Nephron (organoid): ENCODE results near the gene FOXE1.

ENCODE experiments used
- H3K27ac Mint-ChIP-seq, 3 experiments: 2 replicates each; pipeline ENCODE4 v1.8.0; 2020; ENCODE audit warnings: mixed read lengths in 3 of 3, mild to moderate bottlenecking in 2 of 3, moderate library complexity in 1 of 3
- H3K27me3 Mint-ChIP-seq: 2 replicates; pipeline ENCODE4 v1.8.0; 2021; ENCODE audit warnings: low read depth, mild to moderate bottlenecking, moderate library complexity, mixed read lengths
- H3K36me3 Mint-ChIP-seq: 2 replicates; pipeline ENCODE4 v1.8.0; 2020; ENCODE audit warnings: low read depth, mixed read lengths
- H3K4me1 Mint-ChIP-seq: 2 replicates; pipeline ENCODE4 v1.8.0; 2020; ENCODE audit warnings: mixed read lengths
- H3K4me3 Mint-ChIP-seq, 3 experiments: 2 replicates each; pipeline ENCODE4 v1.8.0; 2020; ENCODE audit warnings: mild to moderate bottlenecking in 3 of 3, mixed read lengths in 3 of 3, moderate library complexity in 2 of 3
- H3K9me3 Mint-ChIP-seq: 2 replicates; pipeline ENCODE4 v1.8.0; 2020; ENCODE audit warnings: mixed read lengths
- CTCF ChIP-seq, 3 experiments: fragments of 200-600 bp; sonication (generic); IDR thresholded peaks; one replicate each; pipeline ENCODE4 v1.5.0; 2021; ENCODE audit warnings: antibody characterized with exemption in 3 of 3; ENCODE audit not compliant: unreplicated experiment in 3 of 3

The FOXE1 gene

GRCh38 chr9:97864396-97864795, 11.4 kb downstream of the FOXE1 start:
- no peak overlapping the region for H3K27ac Mint-ChIP-seq
- H3K36me3 Mint-ChIP-seq, result no peaks in the 10 kb centered on the region
- H3K9me3 Mint-ChIP-seq, result peaks cover 26% of the 10 kb centered on the region
- no peak for TF ChIP-seq CTCF (IDR thresholded peaks at IDR 0.05; ENCODE audit: unreplicated experiment in 3 of 3)
- no peaks in the 10 kb centered on the region for H3K4me1 Mint-ChIP-seq
- H3K27me3 Mint-ChIP-seq, result peaks cover 81% of the 10 kb centered on the region
- H3K4me3 Mint-ChIP-seq, result no peak overlapping the region

GRCh38 chr9:97866300-97866699, 13.3 kb downstream of the FOXE1 start:
- Mint-ChIP-seq H3K9me3 (peaks cover 26% of the 10 kb centered on the region), H3K4me3 (no peak overlapping the region), H3K27me3 (peaks cover 78% of the 10 kb centered on the region), H3K27ac (no peak overlapping the region), H3K36me3 (no peaks in the 10 kb centered on the region), H3K4me1 (no peaks in the 10 kb centered on the region)
- TF ChIP-seq CTCF (IDR thresholded peaks at IDR 0.05; ENCODE audit: unreplicated experiment in 3 of 3), result no peak

- TF ChIP-seq CTCF (IDR thresholded peaks at IDR 0.05; ENCODE audit: unreplicated experiment in 3 of 3), result no peak
- Mint-ChIP-seq H3K4me3 (no peak overlapping the region), H3K4me1 (no peaks in the 10 kb centered on the region), H3K27me3 (peaks cover 78% of the 10 kb centered on the region), H3K36me3 (no peaks in the 10 kb centered on the region), H3K27ac (no peak overlapping the region), H3K9me3 (peaks cover 26% of the 10 kb centered on the region)
Observed at GRCh38 chr9:97866848-97867247, 13.8 kb downstream of the FOXE1 start.

GRCh38 chr9:97868859-97869258, 15.8 kb downstream of the FOXE1 start:
- peaks cover 26% of the 10 kb centered on the region for H3K9me3 Mint-ChIP-seq
- H3K27me3 Mint-ChIP-seq, result peaks cover 62% of the 10 kb centered on the region
- TF ChIP-seq CTCF (IDR thresholded peaks at IDR 0.05; ENCODE audit: unreplicated experiment in 3 of 3), result no peak
- no peaks in the 10 kb centered on the region for H3K36me3 Mint-ChIP-seq
- H3K27ac Mint-ChIP-seq, result no peak overlapping the region
- no peak overlapping the region for H3K4me3 Mint-ChIP-seq
- no peaks in the 10 kb centered on the region for H3K4me1 Mint-ChIP-seq

- no peak overlapping the region for H3K27ac Mint-ChIP-seq
Observed at GRCh38 chr9:97873425-97873824, 20.4 kb downstream of the FOXE1 start.

More at GRCh38 chr9:97873425-97873824, 20.4 kb downstream of the FOXE1 start:
- Mint-ChIP-seq H3K4me3 (no peak overlapping the region), H3K36me3 (no peaks in the 10 kb centered on the region), H3K4me1 (no peaks in the 10 kb centered on the region), H3K9me3 (peaks cover 4% of the 10 kb centered on the region), H3K27me3 (peaks cover 45% of the 10 kb centered on the region)
- TF ChIP-seq CTCF (IDR thresholded peaks at IDR 0.05; ENCODE audit: unreplicated experiment in 3 of 3), result no peak
